HG02759 (cell line): ENCODE measurements around the gene CC2D2A.
"Not testable (repeated sequence)": the region's sequence is repeated elsewhere in the genome, so short reads cannot be mapped to it uniquely, and the experiment has no call there.

Source experiments
- ATAC-seq: cut with Tn5 transposase; IDR thresholded peaks from one replicate; pipeline ENCODE4 v1.9.1; 2021; ENCODE audit warnings: mild to moderate bottlenecking, moderate library complexity; ENCODE audit not compliant: unreplicated experiment

Gene CC2D2A

GRCh38 chr4:15556511-15557092 lies 86.9 kb downstream of the CC2D2A start:
- ATAC-seq, result no peak

- ATAC-seq, result no peak
Measured at GRCh38 chr4:15557786-15558550, 88.3 kb downstream of the CC2D2A start.

DNA sequence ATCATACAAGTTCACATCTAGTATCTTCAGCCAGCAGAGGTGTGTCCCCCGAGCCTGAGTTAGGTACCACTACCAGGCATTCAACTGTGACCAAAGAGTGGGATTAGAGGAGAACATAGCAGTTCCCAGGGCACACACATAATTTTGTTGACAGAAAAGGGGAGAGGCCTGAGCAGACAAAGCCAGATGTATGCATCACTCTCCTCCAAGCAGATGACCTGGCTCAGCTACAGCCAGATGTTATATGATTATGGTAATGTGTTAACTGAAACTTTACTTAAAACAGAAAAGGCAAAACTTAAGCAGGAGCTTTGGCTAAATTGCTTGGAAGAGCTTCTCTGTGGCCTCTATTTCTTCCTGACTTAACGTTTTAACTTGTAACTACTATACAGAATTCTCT lies 88.9 kb downstream of the CC2D2A start:
- ATAC-seq, result no peak

DNA sequence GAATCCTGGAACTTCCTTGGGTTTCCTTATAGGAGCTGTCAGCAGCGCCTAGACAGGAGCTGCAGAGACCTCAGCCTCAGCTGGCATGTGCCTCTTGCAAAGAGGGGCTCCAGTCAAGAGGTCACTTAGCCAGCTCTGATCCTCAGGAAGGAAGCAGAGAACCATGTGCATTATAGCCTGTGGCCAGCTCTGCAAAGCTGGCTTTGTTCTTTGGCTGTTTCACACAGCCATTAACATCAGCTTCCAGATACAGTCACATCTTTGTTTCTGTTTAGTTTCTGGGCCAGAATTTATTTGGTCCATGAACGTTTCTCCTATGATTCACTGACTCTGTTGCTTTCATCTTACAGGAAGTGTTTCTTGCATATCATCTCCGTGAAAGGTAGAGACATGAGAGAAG lies 92.4 kb downstream of the CC2D2A start:
- no peak for ATAC-seq

DNA sequence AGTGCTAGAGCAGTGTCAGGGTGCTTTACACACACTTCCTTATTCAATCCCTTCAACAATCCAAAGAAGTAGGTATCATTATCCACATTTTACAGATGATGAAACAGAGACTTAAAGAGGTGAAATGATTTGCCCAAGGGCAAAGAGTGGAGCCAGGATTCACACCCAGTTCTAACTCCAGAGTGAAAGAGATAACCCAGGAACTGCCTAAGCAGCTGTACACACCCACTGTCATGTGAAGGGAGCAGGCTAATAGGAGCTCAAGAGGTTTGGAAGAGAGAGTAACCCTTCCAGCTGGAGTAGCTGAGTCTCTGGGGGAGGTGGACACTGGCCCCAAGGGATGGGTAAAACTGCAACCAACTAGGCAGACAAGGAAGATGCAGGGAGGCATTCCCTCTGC lies 92.9 kb downstream of the CC2D2A start:
- no peak for ATAC-seq

DNA sequence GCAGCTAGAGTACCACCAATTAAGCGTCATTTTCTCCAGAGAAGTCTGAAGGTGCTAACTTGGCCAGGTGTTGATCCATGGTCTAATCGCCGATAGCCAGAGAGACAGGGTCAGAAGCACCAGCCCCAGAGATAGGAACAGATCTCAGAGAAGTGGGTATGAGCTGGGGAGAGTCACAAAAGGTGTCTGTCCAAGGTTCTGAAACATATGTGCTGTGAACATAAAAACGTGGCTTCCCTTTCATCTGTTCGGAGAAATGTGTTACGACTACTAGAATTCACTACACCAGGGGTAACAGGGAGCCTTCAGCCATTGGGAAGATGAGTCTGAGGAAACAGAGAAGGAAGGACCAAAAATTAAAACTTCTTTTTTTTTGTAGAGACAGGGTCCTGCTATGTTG lies 94.2 kb downstream of the CC2D2A start:
- ATAC-seq, result no peak

GRCh38 chr4:15568821-15569220 lies 99.1 kb downstream of the CC2D2A start:
- no peak for ATAC-seq

DNA sequence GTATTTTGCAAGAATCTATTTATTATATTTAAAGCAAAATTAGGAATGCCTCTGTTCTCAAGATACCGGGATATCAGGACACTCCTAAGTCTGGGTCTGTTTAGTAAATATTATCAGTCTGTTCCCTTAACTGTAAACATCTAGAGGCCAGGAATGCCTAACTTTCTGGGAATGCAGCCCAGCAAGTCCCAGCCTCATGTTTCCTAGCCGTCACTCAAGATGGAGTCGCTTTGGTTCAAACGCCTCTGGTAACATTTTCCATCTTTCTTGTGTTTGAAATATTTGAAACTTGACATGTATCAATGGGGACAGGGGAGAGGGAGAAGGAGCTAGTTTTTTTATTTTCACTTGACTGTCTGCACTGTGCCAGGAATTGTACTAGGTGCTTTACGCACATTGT lies 100.1 kb downstream of the CC2D2A start:
- no peak for ATAC-seq

- no peak for ATAC-seq
Measured at GRCh38 chr4:15575966-15576365, 106.3 kb downstream of the CC2D2A start.

GRCh38 chr4:15577508-15577907 lies 107.8 kb downstream of the CC2D2A start:
- no peak for ATAC-seq

GRCh38 chr4:15584785-15585184 lies 115.1 kb downstream of the CC2D2A start:
- ATAC-seq, result no peak

DNA sequence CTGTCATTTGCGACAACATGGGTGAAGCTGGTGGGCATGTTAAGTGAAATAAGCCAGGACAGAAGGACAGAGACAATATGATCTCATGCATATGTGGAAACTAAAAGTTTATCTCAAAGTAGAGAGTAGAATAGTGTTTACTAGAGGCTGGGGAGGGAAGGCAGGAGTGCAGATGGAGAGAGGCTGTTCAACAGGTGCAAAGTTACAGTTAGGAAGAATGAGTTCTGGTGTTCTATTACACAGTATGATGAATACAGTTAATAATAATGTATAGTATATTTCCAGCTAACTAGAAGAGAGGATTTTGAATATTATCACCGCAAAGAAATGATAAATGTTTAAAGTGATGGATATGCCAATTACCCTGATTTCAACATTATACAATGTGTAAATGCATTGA lies 115.6 kb downstream of the CC2D2A start:
- ATAC-seq, result no peak

DNA sequence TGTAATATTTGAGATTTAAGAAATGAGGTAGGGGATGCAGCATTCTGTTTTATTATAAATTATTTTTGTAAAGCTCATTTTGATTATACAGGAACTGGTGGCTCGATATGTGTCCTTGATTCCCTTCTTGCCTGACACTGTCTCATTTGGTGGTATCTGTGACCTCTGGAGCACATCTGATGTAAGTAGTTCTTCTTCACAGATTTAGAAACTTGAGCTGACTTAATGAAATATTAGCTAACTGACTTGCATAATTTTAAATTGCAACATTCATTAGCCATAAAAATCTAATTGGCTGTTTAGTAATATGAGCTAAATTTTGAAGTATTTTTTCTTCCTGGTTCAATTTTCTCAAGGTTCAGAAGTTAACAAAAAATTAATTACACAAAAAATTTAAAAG lies 116.4 kb downstream of the CC2D2A start:
- ATAC-seq, result no peak

GRCh38 chr4:15587649-15588048 lies 118.0 kb downstream of the CC2D2A start:
- ATAC-seq, result no peak

DNA sequence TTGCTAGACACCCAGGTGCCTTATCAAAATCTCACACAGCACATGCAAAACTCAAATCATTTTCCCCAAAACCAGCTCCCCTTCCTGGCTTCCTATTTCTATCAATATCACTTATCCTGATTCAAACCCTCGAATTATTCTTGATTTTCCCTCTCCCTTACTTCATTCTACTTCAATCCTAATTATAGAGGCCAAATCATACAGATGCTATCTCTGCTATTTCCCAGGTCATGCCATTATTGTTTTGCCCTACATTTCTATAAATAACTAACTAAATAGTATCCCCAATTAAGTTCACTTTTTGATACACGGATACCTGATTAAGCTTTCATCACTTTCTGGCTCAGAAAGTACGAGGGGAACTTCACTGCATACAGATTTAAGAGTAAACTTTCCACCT lies 123.1 kb downstream of the CC2D2A start:
- ATAC-seq, result no peak

DNA sequence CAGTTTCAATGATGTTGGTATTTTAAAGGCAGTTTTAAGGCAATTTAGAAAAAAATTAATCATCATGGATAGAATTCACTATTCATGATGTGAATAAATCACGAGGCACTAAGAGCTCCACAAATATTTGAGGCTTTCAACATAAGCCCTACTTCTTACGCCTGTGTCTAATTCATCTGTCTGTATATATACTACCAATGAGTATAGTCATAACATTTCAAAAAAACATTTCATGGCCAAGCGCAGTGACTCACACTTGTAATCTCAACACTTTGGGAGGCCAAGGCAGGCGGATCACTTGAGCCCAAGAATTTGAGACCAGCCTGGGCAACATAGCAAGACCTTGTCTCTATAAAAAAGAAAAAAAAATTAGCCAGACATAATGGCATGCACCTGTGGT lies 129.0 kb downstream of the CC2D2A start:
- no peak for ATAC-seq

DNA sequence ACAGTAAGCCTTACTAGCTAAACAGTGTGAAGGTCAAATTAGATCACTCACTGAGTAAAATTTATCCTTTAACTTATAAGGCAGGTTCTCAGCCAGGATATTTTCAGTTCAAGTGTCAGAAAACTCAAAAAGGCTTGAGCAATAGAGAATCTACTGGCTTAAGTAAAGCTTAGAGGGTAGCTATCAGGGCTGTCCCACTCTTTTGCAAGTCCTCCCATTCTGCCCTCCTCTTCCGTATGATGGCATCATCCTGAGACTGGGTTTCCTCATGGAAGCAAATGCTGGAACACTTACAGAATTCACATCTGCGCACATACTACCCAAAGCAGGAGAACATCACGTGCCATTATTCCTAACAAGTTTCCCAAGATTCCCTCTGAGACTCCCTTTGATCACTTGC lies 130.5 kb downstream of the CC2D2A start:
- no peak for ATAC-seq

GRCh38 chr4:15601862-15602261 lies 132.2 kb downstream of the CC2D2A start:
- ATAC-seq, result no peak

GRCh38 chr4:15605537-15605936 lies 135.9 kb downstream of the CC2D2A start:
- ATAC-seq, result no peak

GRCh38 chr4:15610855-15611254 lies 141.2 kb downstream of the CC2D2A start:
- no peak for ATAC-seq

GRCh38 chr4:15612136-15612535 lies 142.5 kb downstream of the CC2D2A start:
- ATAC-seq, result no peak

DNA sequence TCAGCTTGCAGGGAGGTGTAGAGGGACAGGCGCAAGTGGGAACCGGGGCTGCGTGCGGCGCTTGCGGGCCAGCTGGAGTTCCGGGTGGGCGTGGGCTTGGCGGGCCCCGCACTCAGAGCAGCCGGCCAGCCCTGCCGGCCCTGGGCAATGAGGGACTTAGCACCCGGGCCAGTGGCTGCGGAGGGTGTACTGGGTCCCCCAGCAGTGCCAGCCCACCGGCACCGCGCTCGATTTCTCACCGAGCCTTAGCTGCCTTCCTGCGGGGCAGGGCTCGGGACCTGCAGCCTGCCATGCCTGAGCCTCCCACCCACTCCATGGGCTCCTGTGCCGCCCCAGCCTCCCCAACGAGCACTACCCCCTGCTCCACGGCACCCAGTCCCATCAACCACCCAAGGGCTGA lies 145.2 kb downstream of the CC2D2A start:
- ATAC-seq, result not testable (repeated sequence)

DNA sequence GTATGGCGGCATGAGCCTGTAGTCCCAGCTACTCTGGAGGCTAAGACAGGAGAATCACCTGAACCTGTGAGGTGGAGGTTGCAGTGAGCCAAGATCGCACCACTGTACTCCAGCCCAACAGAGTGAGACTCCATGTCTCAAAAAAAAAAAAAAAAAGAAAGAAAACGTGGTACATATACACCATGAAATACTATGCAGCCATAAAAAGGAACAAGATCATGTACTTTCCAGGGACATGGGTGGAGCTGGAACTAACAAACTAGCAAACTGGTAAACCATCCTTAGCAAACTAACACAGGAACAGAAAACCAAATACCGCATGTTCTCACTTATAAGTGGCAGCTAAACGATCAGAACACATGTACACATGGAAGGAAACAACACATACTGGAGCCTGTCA lies 147.7 kb downstream of the CC2D2A start:
- not testable (repeated sequence) for ATAC-seq
